K562 (cell line): ENCODE results near the gene CABLES1. TPM values are rescaled to one million over a fixed set of nuclear protein-coding genes. Genes with fewer than 3 reads are reported as not detected.

Experiments used
- ATAC-seq: fragments of 200-7000 bp; cut with Tn5 transposase; 3 replicates; pipeline ENCODE4 v1.9.1; 2020; ENCODE audit warnings: moderate library complexity
- BruUV-seq: library from RNA; stranded (reverse); fragments of 400-500 nt; replicated peaks from 2 replicates; lab custom pipeline; 2021; lab: Mats Ljungman, UMichigan
- CTCF ChIA-PET: fragments of 300-600 bp; formaldehyde crosslinking; extraction: SDS; loops from one replicate; lab custom pipeline; 2021; ENCODE audit warnings: low intra/inter-chr PET ratio; lab: Yijun Ruan, JAX
- POLR2A ChIA-PET: fragments of 300-600, 350-650 bp; sonication (Branson Sonifier 250); formaldehyde crosslinking; extraction: SDS; loops from one replicate; lab custom pipeline; 2021; ENCODE audit warnings: antibody characterized with exemption, inconsistent platforms; lab: Yijun Ruan, JAX
- DNase-seq, 4 experiments: peaks; one replicate each; pipeline versions ENCODE4 v3.0.0 to v3.0.0-alpha.2; 2011 to 2018; ENCODE audit warnings: low spot score in 3 of 4, mixed read lengths in 3 of 4; ENCODE audit errors: extremely low read depth in 1 of 4
- FAIRE-seq: peaks from 2 replicates; lab custom pipeline; 2011; peaks lifted over from hg19 to GRCh38; lab: Jason Lieb, UNC
- H2AFZ ChIP-seq: 2 replicates; pipeline ENCODE4 v1.6.0; 2011; ENCODE audit warnings: low read depth, low read length, control low read depth, inconsistent platforms
- H3K27ac ChIP-seq: fragments of 200-600 bp; 3 replicates; pipeline ENCODE4 v1.8.0; 2011; ENCODE audit warnings: low read depth, mild to moderate bottlenecking, control low read depth, inconsistent platforms, low read length, moderate library complexity, mixed read lengths; ENCODE audit errors: extremely low read depth
- H3K27me3 ChIP-seq, 2 experiments: fragments of 300-600 bp in 1 of 2; 2 replicates in 1 of 2; 3 replicates in 1 of 2; pipeline versions ENCODE4 v1.6.0 to v1.8.0; 2011; ENCODE audit warnings: inconsistent platforms in 2 of 2, low read length in 2 of 2, mild to moderate bottlenecking in 1 of 2, mixed read lengths in 1 of 2, moderate library complexity in 1 of 2; ENCODE audit not compliant: control insufficient read depth in 2 of 2, insufficient read depth in 2 of 2
- H3K36me3 ChIP-seq: fragments of 300-600 bp; 3 replicates; pipeline ENCODE4 v1.8.0; 2011; ENCODE audit warnings: mild to moderate bottlenecking, low read length, inconsistent platforms; ENCODE audit not compliant: control insufficient read depth, insufficient read depth
- H3K4me1 ChIP-seq, 2 experiments: fragments of 200-600 bp in 1 of 2; replicated peaks in 1 of 2; 2 replicates in 1 of 2; 3 replicates in 1 of 2; pipeline versions ENCODE4 v1.5.1 to v1.8.0; 2011; ENCODE audit warnings: inconsistent platforms in 2 of 2, low read length in 2 of 2, mild to moderate bottlenecking in 1 of 2, mixed read lengths in 1 of 2, moderate library complexity in 1 of 2; ENCODE audit not compliant: control insufficient read depth in 2 of 2, insufficient read depth in 2 of 2
- H3K4me2 ChIP-seq: 2 replicates; pipeline ENCODE4 v1.6.1; 2011; ENCODE audit warnings: low read length, control low read depth, inconsistent platforms, mixed read lengths; ENCODE audit not compliant: insufficient read depth
- H3K4me3 ChIP-seq: fragments of 200-600 bp; sonication (generic), shearing (Covaris generic); 2 replicates; pipeline ENCODE4 v1.5.1; 2016; ENCODE audit warnings: control low read depth, inconsistent platforms
- H3K79me2 ChIP-seq: fragments of 200-600 bp; 3 replicates; pipeline ENCODE4 v1.8.0; 2011; ENCODE audit warnings: low read length, inconsistent platforms; ENCODE audit not compliant: control insufficient read depth, insufficient read depth
- H3K9ac ChIP-seq, 2 experiments: 2 replicates each; pipeline versions ENCODE4 v1.6.0 to v1.6.1; 2011; ENCODE audit warnings: low read depth in 2 of 2, low read length in 2 of 2, control low read depth in 1 of 2, inconsistent platforms in 1 of 2, mild to moderate bottlenecking in 1 of 2, mixed read lengths in 1 of 2; ENCODE audit not compliant: insufficient read depth in 1 of 2
- H3K9me1 ChIP-seq: one replicate; pipeline ENCODE4 v1.6.0; 2011; ENCODE audit warnings: inconsistent platforms, mild to moderate bottlenecking, low read length, moderate library complexity; ENCODE audit not compliant: control insufficient read depth, insufficient read depth
- H3K9me3 ChIP-seq: replicated peaks from 2 replicates; pipeline ENCODE4 v1.5.1; 2011; ENCODE audit warnings: low read depth, low read length, inconsistent platforms; ENCODE audit not compliant: control insufficient read depth, insufficient read depth
- H4K20me1 ChIP-seq: replicated peaks from 2 replicates; pipeline ENCODE4 v1.6.1; 2011; ENCODE audit warnings: low read length, inconsistent platforms, mixed read lengths; ENCODE audit not compliant: control insufficient read depth, insufficient read depth
- BRD4 ChIP-seq: fragments of 200-600 bp; sonication (generic); IDR thresholded peaks from 2 replicates; pipeline ENCODE4 v1.6.1; 2017; ENCODE audit warnings: inconsistent platforms
- PBX2 ChIP-seq, 2 experiments: IDR thresholded peaks in 1 of 2; conservative IDR thresholded peaks in 1 of 2; 2 replicates each; pipeline ENCODE4 v1.6.1; 2016; ENCODE audit warnings: low read depth in 2 of 2, mild to moderate bottlenecking in 1 of 2, missing compliant biosample characterization in 1 of 2, missing genetic modification characterization in 1 of 2, moderate library complexity in 1 of 2
- SMARCE1 ChIP-seq: fragments of 450-650 bp; IDR thresholded peaks from 2 replicates; pipeline ENCODE4 v1.7.1; 2016; ENCODE audit warnings: mild to moderate bottlenecking
- TSHZ1 ChIP-seq: fragments of 250-450 bp; sonication (Bioruptor Pico); IDR thresholded peaks from 2 replicates; pipeline ENCODE4 v1.4.0; 2020; ENCODE audit warnings: mild to moderate bottlenecking, moderate library complexity
- YBX1 ChIP-seq: fragments of 450-650 bp; IDR thresholded peaks from 2 replicates; pipeline ENCODE4 v1.7.1; 2016; ENCODE audit warnings: mild to moderate bottlenecking
- WGBS: fragments of 100-300 bp; shearing (Covaris generic); methylation state at CpG from one replicate; pipeline ENCODE4 v1.1.6; 2016; ENCODE audit warnings: low coverage, mixed read lengths; ENCODE audit not compliant: insufficient coverage; ENCODE audit errors: missing lambda C conversion rate; 5-methylcytosine and 5-hydroxymethylcytosine counted together
- in situ Hi-C: fragments of 300-500 bp; cut with MboI; formaldehyde crosslinking; loops from 4 replicates; pipeline ENCODE4 v1.15.0; 2018; ENCODE audit warnings: inconsistent platforms, mixed read lengths
- intact Hi-C: fragments of 100-400 bp; cut with micrococcal nuclease; formaldehyde crosslinking; loops from 2 replicates; pipeline ENCODE4 v1.14.2; 2022
- polyA plus RNA-seq, 8 experiments: library from polyadenylated mRNA; depleted of rRNA in 4 of 8; stranded (reverse) in 5 of 8; unstranded in 3 of 8; fragments of >200 nt; fragmentation: Nextera tagmentation in 2 of 8; fragmentation: Illumina TruSeq in 1 of 8; extraction: Ambion mirVana in 2 of 8; extraction: Trizol in 1 of 8; gene quantifications; 2 replicates each; pipeline versions ENCODE4 v1.2.1 to v1.2.3, GENCODE V29; 2011 to 2014; ENCODE audit warnings: inconsistent platforms in 1 of 8, missing spikeins in 1 of 8
- total RNA-seq, 7 experiments: library from RNA; depleted of rRNA in 6 of 7; stranded (reverse); fragments of >200 nt in 6 of 7; fragmentation: Illumina TruSeq in 2 of 7; extraction: Trizol in 2 of 7; gene quantifications; 2 replicates each; pipeline versions ENCODE4 v1.2.1 to v1.2.3, GENCODE V29; 2011 to 2021; ENCODE audit warnings: low replicate concordance in 1 of 7

CABLES1 gene
- total and polyA plus RNA-seq, 9 of the 15 experiments (the other 6 are each of a cell fraction or from before 2014, with no cell fraction given), result 0.04 to 0.10 (median 0.06) TPM; not detected in 3

- 17% methylated on average over 15 of the region's 15 CpGs for WGBS
- peaks cover 35 to 67% of the 10 kb centered on the region in 2 experiments for H3K27me3 ChIP-seq
- ChIA-PET CTCF (no interaction called here), POLR2A (interaction anchor here (1.0 kb wide), 1 partner anchor 11 kb away, joined by 3 read pairs; no protein-coding TSS in a partner anchor)
- no peak overlapping the region for H3K27ac ChIP-seq
- 0 out of 2 replicates have a peak, but pooled peaks cover 3% of the 10 kb centered on the region for H4K20me1 ChIP-seq
- H2AFZ ChIP-seq, result no peak overlapping the region
- no peak overlapping the region for H3K9ac ChIP-seq
- no peaks in the 10 kb centered on the region for H3K36me3 ChIP-seq
- in situ Hi-C loops (no loop called here), intact Hi-C loops (no loop called here)
- no peak for ATAC-seq
- no peak for TF ChIP-seq PBX2 (CRISPR knock-in tag; IDR thresholded peaks at IDR 0.05; ENCODE audit: low read depth)
- no peak for TF ChIP-seq PBX2 (tag; conservative IDR thresholded peaks at IDR 0.05; ENCODE audit: low read depth)
- TF ChIP-seq TSHZ1 (CRISPR knock-in tag), result no peak
- no peak for TF ChIP-seq BRD4
- TF ChIP-seq YBX1, result no peak
- TF ChIP-seq SMARCE1, result no peak
- no peak for FAIRE-seq
- no peaks in the 10 kb centered on the region for H3K4me1 ChIP-seq
- no peaks in the 10 kb centered on the region for H3K9me3 ChIP-seq
- no peaks in the 10 kb centered on the region for H3K9me1 ChIP-seq
- H3K4me2 ChIP-seq, result no peak overlapping the region
- H3K4me3 ChIP-seq, result no peak overlapping the region
- BruUV-seq, result no TSS peak
- no peaks in the 10 kb centered on the region for H3K79me2 ChIP-seq
- DNase-seq, result no peak
Observed at GRCh38 chr18:23203891-23204432, 68.7 kb downstream of the CABLES1 start.
